Glomerular visceral epithelial cell (primary cell): ENCODE measurements around the gene SRSF1.
"Not testable (repeated sequence)": the region's sequence is repeated elsewhere in the genome, so short reads cannot be mapped to it uniquely, and the experiment has no call there.

ENCODE experiments used
- DNase-seq: peaks from one replicate; pipeline ENCODE4 v3.0.0-alpha.2; 2016; ENCODE audit errors: extremely low spot score

Gene SRSF1

GRCh38 chr17:57990037-57990436 is 17.0 kb downstream of the SRSF1 start:
- DNase-seq, result no peak

GRCh38 chr17:57988301-57989250 is 18.5 kb downstream of the SRSF1 start:
- DNase-seq, result peak; percentile 84

- peak; percentile 88 for DNase-seq
Observed at GRCh38 chr17:57987581-57988300, 19.3 kb downstream of the SRSF1 start, which contains the start of gene VEZF1. Gene VEZF1, minus strand, starts transcription at chr17:57988254. Its CDS starts 143 bp downstream, at chr17:57988111.

DNA sequence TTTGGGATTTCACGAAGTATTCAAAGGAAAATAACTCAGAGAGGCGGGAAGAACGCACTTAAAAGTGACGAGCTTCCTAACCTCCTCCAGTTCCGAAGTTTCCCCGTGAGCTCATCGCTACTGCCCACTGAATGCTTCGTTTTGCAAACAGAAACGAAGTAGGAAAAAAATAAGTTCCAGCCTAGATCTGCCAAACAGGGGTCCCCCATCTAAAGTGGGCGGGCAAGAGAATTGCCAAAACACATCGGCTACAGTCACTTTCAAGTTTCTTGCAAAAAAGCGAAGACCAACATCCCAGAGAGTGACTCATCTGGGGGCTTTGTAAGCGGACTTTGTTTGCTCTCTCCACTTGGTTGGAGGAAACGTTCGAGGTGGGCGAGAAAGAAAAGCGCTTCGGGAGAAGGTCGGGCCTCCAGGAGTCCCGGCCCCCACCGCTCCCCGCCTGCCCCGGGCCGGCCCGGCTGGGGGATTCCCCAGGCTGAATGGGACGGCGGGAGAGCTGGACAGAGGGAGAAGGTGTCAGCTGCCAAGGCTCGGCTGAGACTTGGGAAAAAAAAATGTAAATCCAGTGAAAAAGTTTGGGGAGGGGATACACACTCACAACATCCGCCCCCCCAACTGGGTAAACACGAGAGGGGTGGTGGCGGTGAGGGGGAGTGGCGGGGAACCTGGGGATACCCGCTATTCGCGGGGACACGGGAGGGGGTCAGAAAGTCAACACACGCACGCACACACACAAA is 20.0 kb downstream of the SRSF1 start:
- DNase-seq, result peak; percentile 84

DNA sequence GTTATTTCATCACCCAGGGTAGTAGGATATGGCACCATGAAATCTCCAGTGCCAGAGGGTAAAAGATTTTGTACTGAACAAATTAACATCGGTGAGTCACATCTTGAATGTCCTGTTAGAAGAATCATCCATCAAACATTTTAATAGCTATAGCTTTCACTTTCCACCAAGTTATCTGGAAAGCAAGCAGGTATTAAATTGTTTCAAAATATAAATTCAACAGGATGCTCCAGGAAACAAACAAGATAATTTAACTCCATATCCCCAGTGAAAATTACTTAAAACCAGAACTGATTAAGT is 21.4 kb downstream of the SRSF1 start:
- DNase-seq, result peak; percentile 56

GRCh38 chr17:57984936-57985674 is 21.9 kb downstream of the SRSF1 start:
- no peak for DNase-seq

DNA sequence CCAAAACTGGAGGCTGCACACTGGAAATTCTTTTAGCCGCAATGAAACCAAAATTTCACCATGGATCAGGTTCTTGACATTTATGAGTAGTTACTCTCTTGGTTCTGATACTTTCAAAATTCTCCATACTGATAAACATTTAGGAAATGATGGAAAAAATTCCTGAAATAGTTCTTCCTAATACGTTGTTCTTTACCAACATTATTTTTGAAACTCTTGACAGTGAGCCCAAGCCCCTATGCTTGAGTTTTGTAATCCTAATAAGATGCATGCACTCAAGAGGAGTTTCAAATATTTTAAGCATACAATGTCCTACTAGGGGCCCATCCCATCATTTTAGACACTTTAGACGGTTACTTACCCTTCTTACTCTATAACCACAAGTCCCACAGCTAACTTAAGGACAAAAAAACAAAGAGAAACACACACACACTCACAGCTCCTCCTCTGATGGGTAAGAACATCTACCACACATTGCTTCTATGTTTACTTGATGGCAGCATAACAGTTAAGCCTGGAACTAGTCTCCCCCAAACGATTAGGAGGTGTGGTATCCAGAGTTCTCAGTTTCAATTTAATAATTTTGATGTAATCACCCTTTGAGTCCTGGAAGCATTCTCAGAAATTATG is 22.7 kb downstream of the SRSF1 start:
- no peak for DNase-seq

GRCh38 chr17:57983446-57983845 is 23.6 kb downstream of the SRSF1 start:
- DNase-seq, result no peak

DNA sequence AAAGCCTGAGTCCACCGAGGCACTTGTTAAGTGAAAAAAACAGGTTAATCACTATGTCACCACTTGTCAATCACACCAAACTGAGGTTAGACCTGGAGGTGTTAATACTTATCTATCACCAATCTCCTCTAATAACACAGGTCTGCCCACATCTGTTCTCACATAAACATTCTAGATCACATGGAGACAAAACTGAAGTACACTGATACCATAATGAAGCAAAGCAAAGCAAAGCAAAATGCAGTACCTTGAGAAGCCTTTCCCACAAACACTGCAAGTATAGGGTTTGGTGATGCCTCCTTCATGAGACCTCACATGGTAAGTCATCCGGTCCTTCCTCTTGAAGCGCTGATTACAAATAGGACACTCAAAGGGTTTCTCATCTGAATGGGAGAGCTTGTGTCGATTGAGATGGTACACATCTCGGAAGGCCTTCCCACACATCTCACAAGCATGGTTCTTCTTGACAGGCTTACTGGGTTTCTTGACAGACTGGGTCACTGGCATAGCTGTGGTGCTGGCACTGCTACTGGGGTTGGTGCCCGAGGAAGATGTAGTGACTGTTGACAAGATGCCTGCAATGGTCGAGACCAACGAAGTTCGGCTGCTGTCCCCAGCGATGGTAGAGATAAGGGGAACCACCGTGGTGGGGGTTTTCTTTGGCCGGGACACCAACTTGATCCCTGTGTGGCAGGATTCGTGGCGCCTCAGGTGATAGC is 24.4 kb downstream of the SRSF1 start:
- DNase-seq, result no peak

GRCh38 chr17:57980522-57980921 is 26.5 kb downstream of the SRSF1 start:
- DNase-seq, result no peak

DNA sequence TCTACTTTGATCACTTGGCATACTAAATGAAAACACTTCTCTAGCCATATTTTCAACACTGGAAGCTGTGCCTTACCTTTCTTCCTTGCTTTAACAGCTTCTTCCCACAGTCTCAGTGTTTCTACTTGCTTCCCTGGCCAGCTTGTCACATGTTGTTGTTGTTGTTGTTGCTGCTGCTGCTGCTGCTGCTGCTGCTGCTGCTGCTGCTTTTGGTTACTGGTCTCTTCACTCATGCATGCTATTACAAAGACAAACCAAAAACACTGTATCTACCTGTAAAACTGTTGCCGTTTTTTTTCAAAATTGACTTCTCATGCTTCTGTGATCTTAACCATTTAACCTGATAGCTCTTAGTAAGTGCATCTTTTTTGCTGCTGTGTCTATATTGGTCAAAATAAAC is 28.0 kb downstream of the SRSF1 start:
- DNase-seq, result no peak

DNA sequence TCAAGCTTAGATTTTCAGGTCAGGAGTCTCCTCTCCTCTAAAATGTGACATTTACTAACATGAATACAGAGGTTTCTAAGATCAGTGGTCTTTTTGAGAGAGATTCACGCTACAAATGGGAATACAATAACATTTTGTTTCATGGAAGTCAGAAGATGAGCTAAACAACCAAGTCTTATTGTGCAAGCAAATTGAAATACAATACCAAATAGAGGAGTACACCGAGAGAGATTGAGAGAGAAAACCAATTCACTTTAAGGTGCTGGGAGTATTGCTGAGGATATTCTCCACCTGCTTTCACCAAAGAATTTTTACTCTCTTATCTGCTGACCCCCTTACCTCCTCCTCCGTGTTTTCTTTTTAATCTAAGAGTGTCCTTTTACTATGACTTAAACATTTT is 30.5 kb downstream of the SRSF1 start:
- DNase-seq, result no peak

DNA sequence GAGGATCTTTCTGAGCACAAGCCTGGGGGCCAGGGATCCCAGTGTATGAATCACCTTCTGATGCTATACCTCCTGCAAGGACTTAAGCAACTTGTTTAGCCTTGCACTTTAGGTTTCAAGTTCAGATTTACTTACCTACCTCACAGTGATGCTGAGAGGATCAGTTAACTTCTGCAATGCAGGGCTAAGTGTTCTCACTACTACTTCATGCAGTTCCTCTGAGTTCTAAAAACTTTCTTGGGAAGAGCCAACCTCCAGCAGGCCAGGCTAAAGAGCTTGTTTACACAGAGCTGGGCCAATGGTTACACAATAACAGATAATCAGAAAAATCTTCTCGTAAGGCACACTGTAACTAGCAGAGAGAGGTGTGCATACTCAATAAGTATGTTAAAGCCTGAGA is 32.0 kb downstream of the SRSF1 start:
- no peak for DNase-seq

DNA sequence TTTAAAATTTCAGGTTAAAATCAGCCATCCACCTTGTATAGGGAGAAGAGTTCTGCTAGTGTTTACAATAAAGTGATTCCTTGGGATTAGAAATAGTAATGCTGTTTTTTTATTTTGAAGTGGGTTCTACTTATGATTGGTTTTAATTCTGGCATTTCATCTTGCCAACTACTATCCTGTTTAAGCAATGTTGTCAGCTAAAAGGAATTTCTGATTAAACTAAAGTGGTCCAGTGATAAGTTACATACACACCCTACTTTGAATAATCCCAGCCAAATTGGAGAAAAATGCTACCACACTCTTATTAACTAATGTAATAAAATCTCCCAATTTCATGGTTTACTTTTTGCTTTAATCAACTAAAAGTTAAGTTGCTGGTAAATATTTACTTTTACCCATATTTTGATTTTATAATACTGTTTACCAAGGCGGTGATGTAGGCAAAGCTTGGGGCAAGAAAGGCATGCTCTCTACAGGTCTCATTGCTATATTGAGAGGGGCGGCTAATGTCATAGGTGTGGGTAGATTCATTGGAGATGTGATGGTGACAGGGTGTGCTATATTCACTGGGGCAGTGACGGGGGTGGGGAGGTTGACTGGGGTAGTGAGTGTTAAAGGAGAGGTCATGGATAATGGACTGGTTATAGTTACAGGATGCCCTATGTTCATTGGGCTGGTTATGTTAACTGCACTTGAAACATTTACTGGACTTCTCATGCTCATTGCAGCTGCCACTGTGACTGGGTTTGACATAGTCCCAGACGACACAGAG is 32.8 kb downstream of the SRSF1 start:
- DNase-seq, result not testable (repeated sequence)

DNA sequence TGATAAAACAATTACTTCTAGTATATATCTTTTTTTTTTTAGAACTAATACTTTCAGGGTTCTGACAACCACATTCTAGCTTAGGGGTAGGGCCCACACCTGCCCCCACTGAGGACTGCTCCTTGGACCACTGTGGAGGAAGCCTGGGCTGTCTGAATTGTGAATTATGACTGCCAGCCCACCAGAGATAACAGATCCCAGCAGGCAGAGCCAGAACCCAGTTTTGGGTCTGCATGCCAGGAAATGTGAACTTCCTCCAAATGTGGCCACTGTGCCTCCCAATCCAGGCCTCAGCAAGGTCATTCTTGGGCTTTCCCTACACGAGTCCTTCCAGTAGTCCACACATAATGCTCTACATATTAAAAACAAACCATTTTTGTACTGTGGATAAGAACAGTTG is 34.9 kb downstream of the SRSF1 start:
- no peak for DNase-seq

GRCh38 chr17:57971572-57971971 is 35.5 kb downstream of the SRSF1 start:
- DNase-seq, result no peak

DNA sequence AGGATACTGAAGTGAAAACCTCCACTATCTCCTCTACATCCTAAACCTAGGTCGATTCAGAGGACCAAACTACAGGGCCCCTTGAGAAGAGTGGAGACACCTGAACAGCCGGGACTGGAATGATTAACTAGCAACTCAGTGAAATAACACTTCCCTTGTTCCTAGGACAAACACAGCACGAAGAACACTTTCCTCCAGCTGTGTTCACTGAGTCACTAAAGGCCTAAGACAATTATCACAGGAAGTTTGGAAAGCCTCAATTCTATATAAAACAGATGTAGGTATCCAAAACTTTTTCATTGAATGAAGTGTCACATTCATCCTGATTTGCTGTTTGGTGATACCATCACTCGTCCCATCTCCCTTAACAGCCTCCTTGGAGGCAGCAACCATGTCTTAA is 36.3 kb downstream of the SRSF1 start:
- peak; percentile 55 for DNase-seq

DNA sequence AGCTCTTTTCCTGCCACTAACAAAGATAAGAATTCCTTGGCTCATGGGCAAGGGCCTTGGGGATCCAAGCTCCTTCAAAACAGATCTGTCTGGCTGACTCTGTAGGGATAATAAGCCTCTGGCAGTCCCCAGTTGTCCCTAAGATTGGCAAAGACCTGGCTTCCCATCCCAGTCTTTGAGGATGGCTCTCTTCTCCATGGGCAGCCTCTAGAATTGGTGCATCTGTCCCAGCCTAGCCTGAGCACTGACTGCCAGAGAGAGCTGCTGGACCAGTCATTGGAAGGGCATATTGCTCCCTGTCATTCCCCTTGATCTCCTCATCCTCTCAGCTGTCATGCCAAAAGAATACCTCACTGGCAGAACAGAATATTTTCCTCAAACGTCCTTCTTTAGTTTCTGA is 38.6 kb downstream of the SRSF1 start:
- no peak for DNase-seq

GRCh38 chr17:57966875-57967274 is 40.2 kb downstream of the SRSF1 start:
- no peak for DNase-seq

DNA sequence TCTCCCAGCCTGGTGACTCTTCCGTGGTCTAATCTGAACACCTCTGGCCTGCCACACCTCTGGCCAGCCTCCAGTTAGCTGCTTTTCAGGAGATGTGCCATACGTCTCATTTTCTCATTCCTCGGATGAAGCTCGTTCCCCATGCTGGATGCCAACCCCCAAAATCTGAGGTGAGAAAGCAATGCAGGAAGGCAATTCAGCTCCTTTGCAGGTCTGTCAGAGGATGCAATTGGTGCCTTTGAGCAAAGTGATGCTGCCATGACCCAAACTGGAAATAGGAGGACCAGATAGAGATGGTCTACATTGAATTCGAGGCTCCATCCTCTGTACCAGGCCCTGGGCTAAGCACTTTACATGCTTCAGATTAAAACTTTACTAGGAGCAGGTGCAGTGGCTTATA is 40.8 kb downstream of the SRSF1 start:
- no peak for DNase-seq
